Measurements from ENCODE around the gene M1AP. TPM values are rescaled to one million over a fixed set of nuclear protein-coding genes. Genes with fewer than 3 reads are reported as not detected.

M1AP gene
- total and polyA plus RNA-seq, 9 of the 15 experiments (the other 6 are each of a cell fraction or from before 2014, with no cell fraction given) = 0.06 to 0.33 (median 0.11) TPM; not detected in 4

GRCh38 chr2:74625658-74626425 lies 22.3 kb downstream of the M1AP start:
- no peaks in the 10 kb centered on the region for H4K20me1 ChIP-seq (replicated peaks; ENCODE audit: control insufficient read depth, insufficient read depth, low read length)
- no peaks in the 10 kb centered on the region for H3K9me1 ChIP-seq (ENCODE audit: control insufficient read depth, insufficient read depth, low read length)
- intact Hi-C loops (cut with micrococcal nuclease) (no loop called here), in situ Hi-C loops (cut with MboI) (no loop called here)
- DNase-seq (ENCODE audit: extremely low read depth in 1 of 4, low spot score in 3 of 4) (peak in 2 of 4 experiments; percentile 17 to 38), FAIRE-seq (no peak), ATAC-seq (peak; percentile 87)
- BruUV-seq (replicated peaks) = no TSS peak
- H3K27ac ChIP-seq (ENCODE audit: extremely low read depth, low read depth, low read length) = peak overlapping the region; percentile 75; the same call in 2 of the 3 replicates
- no peaks in the 10 kb centered on the region for H3K27me3 ChIP-seq (ENCODE audit: control insufficient read depth in 2 of 2, insufficient read depth in 2 of 2, low read length in 2 of 2)
- no peak overlapping the region for H3K4me3 ChIP-seq
- no peak overlapping the region for H3K9ac ChIP-seq (ENCODE audit: insufficient read depth in 1 of 2, low read depth in 2 of 2, low read length in 2 of 2)
- CTCF ChIA-PET (ENCODE audit: low intra/inter-chr PET ratio) = no interaction called here
- peak overlapping the region; percentile 50 for H3K4me2 ChIP-seq (ENCODE audit: insufficient read depth, low read length)
- H2AFZ ChIP-seq (ENCODE audit: low read depth, low read length) = peak overlapping the region; percentile 93
- H3K9me3 ChIP-seq (replicated peaks; ENCODE audit: control insufficient read depth, insufficient read depth, low read depth, low read length) = no peaks in the 10 kb centered on the region
- 20% methylated on average over 5 of the region's 5 CpGs for WGBS (ENCODE audit: insufficient coverage, low coverage, missing lambda C conversion rate)
- POLR2A ChIA-PET = interaction anchor here (0.6 kb wide), 2 partner anchors 99 to 103 kb away, joined by 3 to 4 read pairs; no protein-coding TSS in a partner anchor
- no peaks in the 10 kb centered on the region for H3K36me3 ChIP-seq (ENCODE audit: control insufficient read depth, insufficient read depth, low read length)
- peaks cover 0 to 8% of the 10 kb centered on the region in 2 experiments; a peak in 2 of 5 replicates for H3K4me1 ChIP-seq (replicated peaks in 1 of 2; ENCODE audit: control insufficient read depth in 2 of 2, insufficient read depth in 2 of 2, low read length in 2 of 2)
- no peaks in the 10 kb centered on the region for H3K79me2 ChIP-seq (ENCODE audit: control insufficient read depth, insufficient read depth, low read length)
- no peak for TF ChIP-seq E2F4 (CRISPR knock-in tag; IDR thresholded peaks at IDR 0.05; ENCODE audit: low read depth)
- no peak; the same call in 1 of the 2 replicates for TF ChIP-seq GTF2E2 (tag; IDR thresholded peaks at IDR 0.05)
- peak; percentile 42; the same call in 1 of the 2 replicates for TF ChIP-seq ZBTB40 (IDR thresholded peaks at IDR 0.05)
- no peak for TF ChIP-seq ZBTB40 (CRISPR knock-in tag; IDR thresholded peaks at IDR 0.05)
- TF ChIP-seq ZNF518B (CRISPR knock-in tag; IDR thresholded peaks at IDR 0.05) = no peak
- TF ChIP-seq MAZ (CRISPR knock-in tag; conservative IDR thresholded peaks at IDR 0.05 in 1 of 2, IDR thresholded peaks at IDR 0.05 in 1 of 2) = 0 out of 4 replicates have a peak, but pooled peaks of 1 of the 2 experiments have one; percentile 36
